ENCODE results near the gene TRPM2. TPM values are rescaled to one million over a fixed set of nuclear protein-coding genes. Genes with fewer than 3 reads are reported as not detected.
A peak's percentile ranks its signal among the peaks of the same experiment; 100 is the strongest.

Gene TRPM2
- total RNA-seq, 1 donor from 2014 or later: 3.9 TPM

DNA sequence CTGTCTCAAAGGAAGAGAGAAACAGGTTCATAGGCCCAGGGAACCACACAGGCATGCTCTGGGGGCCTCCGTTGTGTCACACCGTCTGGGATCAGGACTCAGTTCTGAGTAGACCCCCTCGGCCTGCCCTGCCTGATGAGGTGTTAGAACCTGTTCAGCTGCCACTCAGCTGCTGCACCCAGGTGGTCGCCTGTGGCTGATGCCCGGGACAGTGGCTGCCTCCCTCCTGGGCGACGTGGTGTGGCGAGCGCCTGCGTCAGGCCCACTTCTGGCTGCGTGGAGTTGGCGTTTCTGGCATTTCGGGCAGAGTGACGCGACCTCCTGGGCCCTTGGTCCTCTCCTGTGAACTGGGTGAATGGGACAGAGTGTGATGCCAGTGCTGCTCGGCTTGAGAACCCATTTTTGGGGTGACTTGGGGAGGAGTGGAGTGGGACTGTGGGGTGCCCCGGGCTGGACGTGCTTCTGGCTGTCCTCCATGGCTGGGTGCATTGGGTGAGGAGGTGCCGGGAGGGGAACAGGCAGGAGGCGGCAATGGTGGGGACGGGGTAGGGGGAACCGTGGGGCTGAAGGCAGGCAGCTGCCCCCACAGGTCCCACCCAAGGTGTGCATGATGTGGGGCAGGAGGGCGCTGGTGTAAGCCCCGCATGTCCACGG is 25.1 kb upstream of the TRPM2 start:
- CTCF ChIA-PET: no interaction called here
- H3K27ac Mint-ChIP-seq: peak overlapping the region; percentile 46
- H3K27me3 Mint-ChIP-seq: no peaks in the 10 kb centered on the region
- no peaks in the 10 kb centered on the region for H3K4me1 Mint-ChIP-seq
- H3K36me3 Mint-ChIP-seq (ENCODE audit: low read depth): peaks cover 33% of the 10 kb centered on the region
- ATAC-seq (ENCODE audit: low read depth) (no peak), DNase-seq (no peak)
- intact Hi-C loops (cut with micrococcal nuclease): no loop called here
- POLR2A ChIA-PET: interaction anchor here (2.4 kb wide), 1 partner anchor 10 kb away, joined by 9 read pairs; the partner anchor contains the start of gene CFAP410
- H3K4me3 Mint-ChIP-seq: no peak overlapping the region
- no peaks in the 10 kb centered on the region for H3K9me3 Mint-ChIP-seq
- TF ChIP-seq, protein P1, sequence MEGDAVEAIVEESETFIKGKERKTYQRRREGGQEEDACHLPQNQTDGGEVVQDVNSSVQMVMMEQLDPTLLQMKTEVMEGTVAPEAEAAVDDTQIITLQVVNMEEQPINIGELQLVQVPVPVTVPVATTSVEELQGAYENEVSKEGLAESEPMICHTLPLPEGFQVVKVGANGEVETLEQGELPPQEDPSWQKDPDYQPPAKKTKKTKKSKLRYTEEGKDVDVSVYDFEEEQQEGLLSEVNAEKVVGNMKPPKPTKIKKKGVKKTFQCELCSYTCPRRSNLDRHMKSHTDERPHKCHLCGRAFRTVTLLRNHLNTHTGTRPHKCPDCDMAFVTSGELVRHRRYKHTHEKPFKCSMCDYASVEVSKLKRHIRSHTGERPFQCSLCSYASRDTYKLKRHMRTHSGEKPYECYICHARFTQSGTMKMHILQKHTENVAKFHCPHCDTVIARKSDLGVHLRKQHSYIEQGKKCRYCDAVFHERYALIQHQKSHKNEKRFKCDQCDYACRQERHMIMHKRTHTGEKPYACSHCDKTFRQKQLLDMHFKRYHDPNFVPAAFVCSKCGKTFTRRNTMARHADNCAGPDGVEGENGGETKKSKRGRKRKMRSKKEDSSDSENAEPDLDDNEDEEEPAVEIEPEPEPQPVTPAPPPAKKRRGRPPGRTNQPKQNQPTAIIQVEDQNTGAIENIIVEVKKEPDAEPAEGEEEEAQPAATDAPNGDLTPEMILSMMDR (IDR thresholded peaks at IDR 0.05): no peak

DNA sequence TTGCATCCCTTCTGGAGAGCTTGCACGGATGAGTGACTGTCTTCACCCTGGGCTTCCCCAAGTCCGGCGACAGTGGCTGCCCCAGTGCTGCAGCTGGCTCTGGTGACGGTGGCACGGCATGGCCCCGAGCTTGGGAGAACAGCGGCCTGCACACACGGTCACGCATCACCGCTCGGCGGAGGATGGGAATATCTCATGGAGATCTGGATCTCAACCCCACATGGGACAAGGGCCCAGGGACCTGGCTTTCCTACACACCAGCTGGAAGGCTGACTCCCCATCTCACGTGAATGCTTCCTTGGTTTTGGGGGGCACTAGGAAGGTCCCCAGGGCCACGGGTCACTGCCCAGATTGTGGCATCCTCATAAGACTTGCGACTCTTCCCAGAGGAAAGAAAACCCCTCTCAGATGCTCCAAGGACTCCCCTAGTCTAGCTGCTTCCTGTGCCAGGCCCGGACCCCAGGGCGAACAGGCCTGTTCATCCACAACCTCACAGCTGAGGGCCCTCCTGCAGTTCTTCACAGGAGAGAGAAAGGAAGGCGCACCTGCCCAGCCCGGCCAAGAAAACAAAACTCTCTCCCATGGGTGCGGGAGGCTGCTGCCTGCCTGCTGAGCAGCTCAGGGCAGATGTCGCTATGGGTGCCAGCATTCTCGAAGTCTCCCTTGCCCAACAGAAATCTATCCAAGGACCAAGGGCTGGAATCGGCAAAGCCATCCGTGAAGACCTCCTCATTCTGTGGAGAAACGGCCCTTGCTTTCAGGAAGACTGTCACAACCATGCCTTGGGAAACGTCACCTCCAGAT is 24.1 kb upstream of the TRPM2 start:
- no peaks in the 10 kb centered on the region for H3K4me1 Mint-ChIP-seq
- intact Hi-C loops (cut with micrococcal nuclease): no loop called here
- peaks cover 27% of the 10 kb centered on the region for H3K36me3 Mint-ChIP-seq (ENCODE audit: low read depth)
- no peak for ATAC-seq (ENCODE audit: low read depth)
- TF ChIP-seq, protein P1 (IDR thresholded peaks at IDR 0.05): no peak
- CTCF ChIA-PET: no interaction called here
- H3K27ac Mint-ChIP-seq: peak overlapping the region; percentile 12
- H3K9me3 Mint-ChIP-seq: no peaks in the 10 kb centered on the region
- POLR2A ChIA-PET: interaction anchor here (0.6 to 2.4 kb wide), 2 partner anchors 9 to 15 kb away, joined by 7 to 9 read pairs; partner anchors contain the start of gene CFAP410
- no peak for DNase-seq
- no peak overlapping the region for H3K4me3 Mint-ChIP-seq
- no peaks in the 10 kb centered on the region for H3K27me3 Mint-ChIP-seq

DNA sequence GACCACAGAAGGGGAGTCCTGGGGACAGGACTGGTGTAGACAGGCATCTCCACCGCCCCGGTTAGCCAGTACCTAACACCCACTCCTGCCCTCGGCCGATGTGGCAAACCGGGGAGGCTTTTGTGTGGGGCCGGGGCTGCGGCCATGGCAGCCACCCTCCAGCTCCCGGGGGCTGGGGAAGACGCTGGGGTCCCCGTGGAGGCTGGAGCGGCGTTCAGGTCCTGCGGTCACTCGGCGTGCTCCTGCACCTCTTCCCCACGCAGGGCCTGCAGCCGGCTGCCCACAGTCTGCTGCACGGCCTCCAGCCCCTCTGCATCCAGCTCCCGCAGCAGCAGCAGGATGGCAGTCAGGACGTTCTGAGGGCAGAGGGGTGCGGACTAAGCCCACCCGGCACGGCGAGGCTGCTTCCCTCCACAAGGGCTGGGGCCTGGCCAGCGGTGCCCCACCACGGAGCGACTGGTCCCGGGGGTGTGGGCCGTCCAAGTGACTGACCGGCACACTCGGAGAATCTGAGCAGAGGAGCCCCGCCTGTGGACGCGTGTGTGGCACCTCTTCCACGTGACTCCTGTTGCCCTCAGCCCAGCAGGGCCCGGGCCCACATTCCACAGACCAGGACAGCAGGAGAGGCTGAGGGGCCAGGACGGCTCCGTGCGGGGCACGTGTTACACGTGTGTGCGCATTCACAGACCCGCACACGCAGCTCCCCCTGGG is 23.3 kb upstream of the TRPM2 start:
- Mint-ChIP-seq H3K9me3 (no peaks in the 10 kb centered on the region), H3K36me3 (ENCODE audit: low read depth) (peaks cover 29% of the 10 kb centered on the region), H3K27ac (no peak overlapping the region), H3K4me3 (no peak overlapping the region), H3K27me3 (no peaks in the 10 kb centered on the region), H3K4me1 (no peaks in the 10 kb centered on the region)
- POLR2A ChIA-PET: interaction anchor here (2.4 kb wide), 1 partner anchor 8 kb away, joined by 9 read pairs; the partner anchor contains the start of gene CFAP410
- ATAC-seq (ENCODE audit: low read depth): no peak
- no peak for DNase-seq
- intact Hi-C loops (cut with micrococcal nuclease): loop anchor here (10.0 kb wide), 1 partner anchor 595 kb away; the partner anchor contains the start of gene ITGB2
- CTCF ChIA-PET: no interaction called here
- TF ChIP-seq, protein P1 (IDR thresholded peaks at IDR 0.05): no peak

DNA sequence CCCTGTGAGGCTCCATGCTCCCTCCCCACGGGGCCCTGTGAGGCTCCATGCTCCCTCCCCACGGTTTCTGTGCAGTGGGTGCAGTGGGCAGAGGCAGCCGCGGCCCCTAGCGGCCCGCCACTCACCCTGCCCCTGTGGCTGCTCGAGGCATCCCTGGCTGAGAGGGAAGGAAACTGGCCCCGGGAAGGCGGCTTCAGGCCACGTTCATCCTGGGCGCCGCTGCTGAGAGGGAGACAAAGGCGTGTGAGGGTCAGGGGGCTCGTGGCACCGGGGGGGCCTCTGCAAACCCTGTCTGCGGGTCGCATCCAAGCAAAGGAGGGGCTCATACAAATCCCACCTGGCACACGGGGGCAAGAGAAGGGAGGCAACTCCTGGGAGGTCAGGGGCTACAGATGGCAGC is 22.7 kb upstream of the TRPM2 start:
- DNase-seq: no peak
- no peaks in the 10 kb centered on the region for H3K9me3 Mint-ChIP-seq
- H3K4me3 Mint-ChIP-seq: no peak overlapping the region
- H3K27me3 Mint-ChIP-seq: no peaks in the 10 kb centered on the region
- intact Hi-C loops (cut with micrococcal nuclease): loop anchor here (10.0 kb wide), 1 partner anchor 594 kb away; the partner anchor contains the start of gene ITGB2
- TF ChIP-seq, protein P1 (IDR thresholded peaks at IDR 0.05): no peak
- ChIA-PET POLR2A (no interaction called here), CTCF (no interaction called here)
- no peaks in the 10 kb centered on the region for H3K4me1 Mint-ChIP-seq
- ATAC-seq (ENCODE audit: low read depth): no peak
- H3K36me3 Mint-ChIP-seq (ENCODE audit: low read depth): peaks cover 28% of the 10 kb centered on the region
- H3K27ac Mint-ChIP-seq: no peak overlapping the region

All from activated B cell treated with CpG ODN at 0.5 μM for 24 hours (primary cell).